IMR-90 (cell line): Measurements from ENCODE around the gene DNAJC28. TPM values are rescaled to one million over a fixed set of nuclear protein-coding genes. Genes with fewer than 3 reads are reported as not detected.
"Not testable (repeated sequence)": the region's sequence is repeated elsewhere in the genome, so short reads cannot be mapped to it uniquely, and the experiment has no call there.

ENCODE experiments used
- ATAC-seq: fragments of 200-7000 bp; cut with Tn5 transposase; 2 replicates; pipeline ENCODE4 v1.9.1; 2020; ENCODE audit warnings: low read depth, mild to moderate bottlenecking, moderate library complexity
- BruUV-seq: library from RNA; stranded (reverse); fragments of 400-500 nt; replicated peaks from 2 replicates; lab custom pipeline; 2021; lab: Mats Ljungman, UMichigan
- CTCF ChIA-PET: fragments of 300-600 bp; formaldehyde crosslinking; extraction: SDS; loops from one replicate; lab custom pipeline; 2021; ENCODE audit warnings: antibody characterized with exemption; lab: Yijun Ruan, JAX
- POLR2A ChIA-PET: fragments of 300-600 bp; sonication (Branson Sonifier 250); formaldehyde crosslinking; loops from one replicate; lab custom pipeline; 2022; ENCODE audit warnings: antibody characterized with exemption; ENCODE audit not compliant: unreplicated experiment; lab: Charles Lee
- DNase-seq: peaks from one replicate; pipeline ENCODE4 v3.0.0; 2013
- H2AFZ ChIP-seq: replicated peaks from 2 replicates; pipeline ENCODE3; 2013; ENCODE audit warnings: low read length, mild to moderate bottlenecking; ENCODE audit not compliant: poor library complexity
- H2AK5ac ChIP-seq: 2 replicates; pipeline ENCODE4 v1.6.1; 2013; ENCODE audit warnings: low read depth, low read length, inconsistent platforms
- H2AK9ac ChIP-seq: replicated peaks from 2 replicates; pipeline ENCODE3; 2013; ENCODE audit warnings: mild to moderate bottlenecking, low read depth, low read length, moderate library complexity; ENCODE audit not compliant: poor library complexity
- H2BK120ac ChIP-seq: 2 replicates; pipeline ENCODE4 v1.6.1; 2013; ENCODE audit warnings: low read depth, low read length, inconsistent platforms
- H2BK15ac ChIP-seq: 3 replicates; pipeline ENCODE4 v1.6.1; 2013; ENCODE audit warnings: low read depth, low read length, inconsistent platforms
- H2BK20ac ChIP-seq: 2 replicates; pipeline ENCODE4 v1.6.1; 2013; ENCODE audit warnings: low read depth, mild to moderate bottlenecking, inconsistent platforms, low read length, moderate library complexity
- H2BK5ac ChIP-seq: 2 replicates; pipeline ENCODE4 v1.6.1; 2013; ENCODE audit warnings: mild to moderate bottlenecking, low read depth, low read length, inconsistent platforms; ENCODE audit not compliant: poor library complexity, severe bottlenecking
- H3K14ac ChIP-seq: replicated peaks from 2 replicates; pipeline ENCODE4 v1.6.1; 2013; ENCODE audit warnings: low read depth, low read length, inconsistent platforms
- H3K18ac ChIP-seq: 2 replicates; pipeline ENCODE4 v1.6.1; 2013; ENCODE audit warnings: low read depth, low read length, control low read depth
- H3K23ac ChIP-seq: 2 replicates; pipeline ENCODE4 v1.6.1; 2013; ENCODE audit warnings: low read depth, low read length, inconsistent platforms
- H3K27ac ChIP-seq: 2 replicates; pipeline ENCODE4 v1.5.1; 2013; ENCODE audit warnings: mild to moderate bottlenecking, control low read depth, low read length; ENCODE audit not compliant: insufficient read depth
- H3K27me3 ChIP-seq: 2 replicates; pipeline ENCODE4 v1.6.1; 2013; ENCODE audit warnings: low read length; ENCODE audit not compliant: control insufficient read depth, insufficient read depth
- H3K36me3 ChIP-seq: 2 replicates; pipeline ENCODE4 v1.6.1; 2013; ENCODE audit warnings: low read length, mixed read lengths; ENCODE audit not compliant: control insufficient read depth, insufficient read depth
- H3K4ac ChIP-seq: 2 replicates; pipeline ENCODE4 v1.6.1; 2013; ENCODE audit warnings: low read depth, low read length, inconsistent platforms
- H3K4me1 ChIP-seq: 2 replicates; pipeline ENCODE4 v1.6.1; 2013; ENCODE audit warnings: low read length, mixed read lengths; ENCODE audit not compliant: control insufficient read depth, insufficient read depth
- H3K4me2 ChIP-seq: 2 replicates; pipeline ENCODE4 v1.6.1; 2013; ENCODE audit warnings: low read depth, mild to moderate bottlenecking, control low read depth, low read length, moderate library complexity
- H3K4me3 ChIP-seq: 2 replicates; pipeline ENCODE4 v1.5.1; 2013; ENCODE audit warnings: low read depth, mild to moderate bottlenecking, control low read depth, low read length, moderate library complexity; ENCODE audit not compliant: insufficient read depth
- H3K56ac ChIP-seq: 2 replicates; pipeline ENCODE4 v1.6.1; 2013; ENCODE audit warnings: low read length, inconsistent platforms; ENCODE audit not compliant: insufficient read depth; ENCODE audit errors: extremely low read depth
- H3K79me1 ChIP-seq, 2 experiments: 2 replicates each; pipeline ENCODE4 v1.6.1; 2013; ENCODE audit warnings: low read length in 2 of 2, inconsistent platforms in 1 of 2, low read depth in 1 of 2
- H3K9ac ChIP-seq: 2 replicates; pipeline ENCODE4 v1.6.1; 2013; ENCODE audit warnings: low read depth, low read length, control low read depth
- H3K9me1 ChIP-seq: 2 replicates; pipeline ENCODE4 v1.6.1; 2013; ENCODE audit warnings: low read length, inconsistent platforms; ENCODE audit not compliant: insufficient read depth
- H3K9me3 ChIP-seq: 2 replicates; pipeline ENCODE4 v1.6.1; 2013; ENCODE audit warnings: low read length; ENCODE audit not compliant: control insufficient read depth, insufficient read depth
- H4K20me1 ChIP-seq: 2 replicates; pipeline ENCODE4 v1.6.1; 2013; ENCODE audit warnings: low read length, inconsistent platforms; ENCODE audit not compliant: insufficient read depth
- H4K5ac ChIP-seq: 2 replicates; pipeline ENCODE4 v1.6.1; 2013; ENCODE audit warnings: mild to moderate bottlenecking, low read depth, low read length, control low read depth
- H4K8ac ChIP-seq, 2 experiments: 2 replicates each; pipeline ENCODE4 v1.6.1; 2013; ENCODE audit warnings: low read depth in 2 of 2, low read length in 2 of 2, control low read depth in 1 of 2, inconsistent platforms in 1 of 2
- H4K91ac ChIP-seq: 2 replicates; pipeline ENCODE4 v1.6.1; 2013; ENCODE audit warnings: low read depth, low read length, inconsistent platforms; ENCODE audit not compliant: insufficient read depth
- WGBS, 2 experiments: methylation state at CpG; one replicate each; pipeline versions ENCODE4 v1.1.5 to v1.1.7; 2013; ENCODE audit warnings: missing lambda C conversion rate in 2 of 2; ENCODE audit not compliant: insufficient read length in 1 of 2; ENCODE audit errors: extremely low coverage in 2 of 2; 5-methylcytosine and 5-hydroxymethylcytosine counted together
- dilution Hi-C: fragments of 300-500 bp; cut with HindIII; formaldehyde crosslinking; loops from one replicate; pipeline ENCODE4 v1.14.3; 2018; ENCODE audit warnings: low sequenced_read_pairs; ENCODE audit not compliant: unreplicated experiment
- in situ Hi-C: fragments of 300-500 bp; cut with MboI; formaldehyde crosslinking; loops from 3 replicates; pipeline ENCODE4 v1.14.3; 2019; ENCODE audit warnings: low sequenced_read_pairs, inconsistent platforms, mixed read lengths
- intact Hi-C: fragments of 100-400 bp; cut with micrococcal nuclease; formaldehyde crosslinking; loops from 2 replicates; pipeline ENCODE4 v1.10.0; 2022
- polyA plus RNA-seq, 3 experiments: library from polyadenylated mRNA; depleted of rRNA; stranded (reverse); fragments of >200 nt; gene quantifications; 2 replicates each; pipeline ENCODE4 v1.2.3, GENCODE V29; 2012; ENCODE audit warnings: low replicate concordance in 1 of 3
- total RNA-seq: library from RNA; depleted of rRNA; stranded (reverse); fragments of >200 nt; gene quantifications from 2 replicates; pipeline ENCODE4 v1.2.3, GENCODE V29; 2012

Gene DNAJC28
- total and polyA plus RNA-seq, 2 of the 4 experiments (the other 2 are of a cell fraction) = 0.54 to 0.65 TPM

DNA sequence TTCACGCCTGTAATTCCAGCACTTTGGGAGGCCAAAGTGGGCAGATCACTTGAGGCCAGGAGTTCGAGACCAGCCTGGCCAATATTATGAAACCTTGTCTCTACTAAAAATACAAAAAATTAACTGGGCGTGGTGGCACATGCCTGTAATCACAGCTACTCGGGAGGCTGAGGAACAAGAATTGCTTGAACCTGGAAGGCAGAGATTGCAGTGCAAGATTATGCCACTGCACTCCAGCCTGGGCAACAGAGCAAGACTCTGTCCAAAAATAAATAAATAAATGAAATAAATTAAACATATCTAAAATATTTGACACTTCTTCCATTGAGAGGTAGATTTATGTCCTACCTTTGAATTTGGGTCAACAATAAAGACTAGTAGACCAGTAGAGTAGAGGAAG, 22.3 kb downstream of the DNAJC28 start:
- WGBS, 2 experiments = no CpG with 5 or more reads among the region's 4 CpGs
- H3K36me3 ChIP-seq, H2AK9ac ChIP-seq, BruUV-seq, H3K9me1 ChIP-seq, H4K5ac ChIP-seq, POLR2A ChIA-PET, dilution Hi-C loops, H3K4me2 ChIP-seq, H3K27me3 ChIP-seq, H3K9me3 ChIP-seq, DNase-seq, CTCF ChIA-PET, H3K14ac ChIP-seq, H3K4ac ChIP-seq, H3K23ac ChIP-seq, H2BK5ac ChIP-seq, H2BK120ac ChIP-seq, H2AK5ac ChIP-seq, H2AFZ ChIP-seq, H4K20me1 ChIP-seq, H3K4me3 ChIP-seq, H4K8ac ChIP-seq, H3K27ac ChIP-seq, H3K9ac ChIP-seq, H4K91ac ChIP-seq, ATAC-seq, H3K4me1 ChIP-seq, H3K56ac ChIP-seq, intact Hi-C loops, H2BK20ac ChIP-seq, H3K18ac ChIP-seq, H2BK15ac ChIP-seq: not testable (repeated sequence)
- peaks cover 7 to 36% of the 10 kb centered on the region in 2 experiments; a peak in 3 of 4 replicates for H3K79me1 ChIP-seq
- in situ Hi-C loops = loop anchor here (25.0 kb wide), 1 partner anchor 482 kb away; no protein-coding TSS in a partner anchor
